ENCODE results near the gene CALR.
A peak's percentile ranks its signal among the peaks of the same experiment; 100 is the strongest.

The CALR gene

GRCh38 chr19:12935071-12935470, 3.3 kb upstream of the CALR start:
- no peak for TF ChIP-seq CTCF (IDR thresholded peaks at IDR 0.05; ENCODE audit: control insufficient read depth, insufficient read depth, low read depth, low read length, missing control alignments)
- no peak overlapping the region for H3K4me3 ChIP-seq (ENCODE audit: control insufficient read depth, low read depth, low read length)
- no peak for DNase-seq (ENCODE audit: low read depth)

- no peak for DNase-seq (ENCODE audit: low read depth)
- H3K4me3 ChIP-seq (ENCODE audit: control insufficient read depth, low read depth, low read length) = no peak overlapping the region
These were observed 1.8 kb upstream of the CALR start for GRCh38 chr19:12936582-12936981.

GRCh38 chr19:12937093-12937926, 1.1 kb upstream of the CALR start:
- no peak for TF ChIP-seq CTCF (IDR thresholded peaks at IDR 0.05; ENCODE audit: control insufficient read depth, insufficient read depth, low read depth, low read length, missing control alignments)
- DNase-seq (ENCODE audit: low read depth) = no peak
- peak overlapping the region; percentile 67 for H3K4me3 ChIP-seq (ENCODE audit: control insufficient read depth, low read depth, low read length)

More at GRCh38 chr19:12936582-12936981, 1.8 kb upstream of the CALR start:
- no peak for TF ChIP-seq CTCF (IDR thresholded peaks at IDR 0.05; ENCODE audit: control insufficient read depth, insufficient read depth, low read depth, low read length, missing control alignments)

- TF ChIP-seq CTCF (IDR thresholded peaks at IDR 0.05; ENCODE audit: control insufficient read depth, insufficient read depth, low read depth, low read length, missing control alignments) = peak; percentile 15
- no peak for DNase-seq (ENCODE audit: low read depth)
- H3K4me3 ChIP-seq (ENCODE audit: control insufficient read depth, low read depth, low read length) = peak overlapping the region; percentile 92
These were observed 581 bp downstream of the CALR start for GRCh38 chr19:12938779-12939601.

GRCh38 chr19:12939975-12940423, 1.6 kb downstream of the CALR start:
- peak overlapping the region; percentile 92 for H3K4me3 ChIP-seq (ENCODE audit: control insufficient read depth, low read depth, low read length)
- no peak for DNase-seq (ENCODE audit: low read depth)
- TF ChIP-seq CTCF (IDR thresholded peaks at IDR 0.05; ENCODE audit: control insufficient read depth, insufficient read depth, low read depth, low read length, missing control alignments) = no peak

- no peak for TF ChIP-seq CTCF (IDR thresholded peaks at IDR 0.05; ENCODE audit: control insufficient read depth, insufficient read depth, low read depth, low read length, missing control alignments)
- no peak overlapping the region for H3K4me3 ChIP-seq (ENCODE audit: control insufficient read depth, low read depth, low read length)
- no peak for DNase-seq (ENCODE audit: low read depth)
These were observed 2.5 kb downstream of the CALR start for GRCh38 chr19:12940897-12941296.

Measured in AG09309 (cell line).